Measurements from ENCODE around the gene MYH7.
"Not testable (repeated sequence)": the region's sequence is repeated elsewhere in the genome, so short reads cannot be mapped to it uniquely, and the experiment has no call there.

Gene MYH7

GRCh38 chr14:23406725-23407355, 28.6 kb downstream of the MYH7 start:
- DNase-seq: no peak

- no peak for DNase-seq
These were observed 29.2 kb downstream of the MYH7 start for GRCh38 chr14:23406244-23406643.

DNA sequence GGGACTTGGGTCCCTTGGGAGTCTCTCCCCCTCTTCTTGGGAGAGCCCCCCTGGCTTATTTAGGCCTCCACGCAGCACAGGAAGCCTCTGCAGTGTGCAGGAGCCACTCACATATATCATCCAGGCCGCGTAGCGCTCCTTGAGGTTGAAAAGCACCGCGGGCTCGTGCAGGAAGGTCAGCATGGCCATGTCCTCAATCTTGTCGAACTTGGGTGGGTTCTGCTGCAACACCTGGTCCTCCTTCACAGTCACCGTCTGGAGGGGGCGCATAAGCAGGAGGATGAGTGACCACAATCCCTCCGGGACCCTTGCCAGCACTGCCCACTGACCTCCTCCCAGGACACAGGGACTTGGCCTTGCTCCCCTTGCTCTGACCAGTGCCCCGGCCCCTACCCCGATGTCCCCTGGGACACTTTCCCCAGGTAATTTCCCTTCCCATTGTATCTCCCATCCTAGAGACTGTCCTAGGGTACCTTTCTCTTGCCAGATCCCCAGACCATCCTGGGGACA, 29.9 kb downstream of the MYH7 start:
- DNase-seq: no peak

- DNase-seq: no peak
These were observed 30.4 kb downstream of the MYH7 start for GRCh38 chr14:23405096-23405495.

DNA sequence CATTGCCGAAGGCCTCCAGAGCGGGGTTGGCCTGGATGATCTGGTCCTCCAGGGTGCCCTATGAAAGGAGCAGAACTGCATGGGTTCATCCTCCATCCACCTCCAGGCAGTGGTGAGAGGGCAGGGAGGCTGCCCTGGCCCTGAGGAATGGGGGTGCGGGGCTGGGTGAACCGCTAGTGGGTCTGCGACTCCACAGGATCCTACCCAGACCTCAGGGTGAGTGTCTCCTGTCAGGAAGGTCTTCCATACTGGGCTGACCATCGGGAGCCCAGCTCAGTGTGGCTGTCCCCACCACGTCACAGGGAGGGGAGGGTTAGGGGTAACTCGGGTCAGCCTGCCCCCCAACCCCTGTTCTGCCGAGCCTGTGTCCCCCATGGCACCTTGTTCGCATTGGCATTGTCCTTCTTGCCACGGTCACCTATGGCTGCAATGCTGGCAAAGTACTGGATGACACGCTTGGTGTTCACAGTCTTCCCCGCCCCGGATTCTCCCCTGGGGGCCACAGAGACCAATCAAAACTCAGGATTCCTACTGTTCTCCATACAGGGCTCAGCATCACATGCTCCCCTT, 31.0 kb downstream of the MYH7 start:
- DNase-seq: no peak

- DNase-seq: no peak
These were observed 31.6 kb downstream of the MYH7 start for GRCh38 chr14:23403908-23404307.

DNA sequence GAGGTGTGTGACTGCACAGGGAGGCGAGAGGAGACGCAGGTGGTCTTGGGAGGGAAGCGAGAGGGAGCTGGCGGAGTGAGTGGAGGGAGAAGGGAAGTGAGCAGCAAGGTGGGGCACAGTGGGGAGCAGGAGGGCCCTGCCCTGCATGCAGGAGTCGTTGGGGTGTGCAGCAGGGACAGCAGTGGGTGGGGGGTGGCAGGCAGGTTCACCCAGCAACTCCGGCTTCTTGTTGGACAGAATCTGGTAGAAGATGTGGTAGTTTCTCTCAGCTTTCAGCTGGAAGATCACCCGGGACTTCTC, 32.4 kb downstream of the MYH7 start:
- no peak for DNase-seq

- DNase-seq: no peak
These were observed 32.9 kb downstream of the MYH7 start for GRCh38 chr14:23402296-23403138.

GRCh38 chr14:23401291-23401690, 34.2 kb downstream of the MYH7 start:
- DNase-seq: peak; percentile 29

- peak; percentile 12 for DNase-seq
These were observed 34.8 kb downstream of the MYH7 start for GRCh38 chr14:23400496-23401149.

- DNase-seq: no peak
These were observed 35.9 kb downstream of the MYH7 start for GRCh38 chr14:23399591-23399990.

GRCh38 chr14:23399136-23399535, 36.3 kb downstream of the MYH7 start:
- DNase-seq: no peak

DNA sequence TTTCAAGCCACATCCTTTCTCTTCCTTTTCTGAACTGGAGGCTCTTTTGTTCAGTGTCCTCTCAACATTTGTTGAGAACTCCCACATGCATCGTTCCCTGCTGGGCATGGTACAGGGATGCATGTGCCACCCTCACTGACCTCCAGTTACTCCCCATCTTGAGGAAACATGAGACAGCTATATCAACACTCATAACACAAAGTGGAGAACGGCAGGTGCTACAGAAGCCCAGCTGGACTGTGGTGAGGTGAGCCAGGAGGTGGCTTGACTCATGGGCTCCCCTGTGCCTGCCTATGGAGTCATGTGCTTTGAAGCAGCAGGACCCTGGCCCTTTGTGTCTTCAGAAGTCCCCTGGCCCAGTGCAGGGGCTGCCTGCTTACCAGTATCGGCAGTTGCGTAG, 37.1 kb downstream of the MYH7 start:
- no peak for DNase-seq

GRCh38 chr14:23396781-23397407, 38.6 kb downstream of the MYH7 start:
- no peak for DNase-seq

- DNase-seq: no peak
These were observed 39.3 kb downstream of the MYH7 start for GRCh38 chr14:23396126-23396525.

GRCh38 chr14:23392613-23393012, 42.8 kb downstream of the MYH7 start:
- DNase-seq: no peak

DNA sequence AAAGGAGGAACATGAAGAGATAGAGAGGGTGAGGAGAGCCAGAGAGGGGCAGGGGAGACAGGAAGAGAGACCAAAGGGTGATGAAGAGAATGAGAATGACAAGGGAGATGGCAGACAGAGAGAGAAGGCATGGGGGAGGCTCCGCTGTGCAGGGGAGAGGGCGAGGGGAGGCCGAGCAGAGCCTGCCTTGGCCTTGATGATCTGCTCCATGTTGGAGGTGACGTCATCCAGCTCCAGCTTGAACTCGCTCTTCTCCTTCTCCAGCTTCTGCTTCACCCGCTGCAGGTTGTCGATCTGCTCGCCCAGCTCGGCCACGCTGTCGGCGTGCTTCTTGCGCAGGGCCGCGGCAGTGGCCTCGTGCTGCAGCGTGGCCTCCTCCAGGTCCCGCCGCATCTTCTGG, 45.6 kb downstream of the MYH7 start:
- DNase-seq: not testable (repeated sequence)

DNA sequence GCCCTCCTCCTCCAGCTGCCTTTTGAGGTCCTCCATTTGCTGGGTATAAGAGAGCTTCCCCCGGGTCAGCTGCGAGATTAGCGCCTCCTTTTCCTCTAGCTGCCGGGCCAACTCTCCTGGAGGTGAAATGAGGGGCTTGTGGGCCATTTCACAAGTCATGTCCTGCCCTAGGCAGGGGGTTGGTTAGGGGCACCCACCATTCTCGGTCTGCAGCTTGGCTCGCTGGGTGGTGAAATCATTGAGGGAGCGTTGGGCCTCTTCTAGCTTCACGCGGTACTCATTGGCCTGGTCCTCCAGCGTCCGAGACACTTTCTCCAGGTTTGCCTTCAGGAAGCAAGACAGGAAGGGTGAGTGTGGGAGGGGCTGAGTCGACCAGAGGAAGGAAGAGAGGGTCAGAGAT, 46.1 kb downstream of the MYH7 start:
- no peak for DNase-seq

DNA sequence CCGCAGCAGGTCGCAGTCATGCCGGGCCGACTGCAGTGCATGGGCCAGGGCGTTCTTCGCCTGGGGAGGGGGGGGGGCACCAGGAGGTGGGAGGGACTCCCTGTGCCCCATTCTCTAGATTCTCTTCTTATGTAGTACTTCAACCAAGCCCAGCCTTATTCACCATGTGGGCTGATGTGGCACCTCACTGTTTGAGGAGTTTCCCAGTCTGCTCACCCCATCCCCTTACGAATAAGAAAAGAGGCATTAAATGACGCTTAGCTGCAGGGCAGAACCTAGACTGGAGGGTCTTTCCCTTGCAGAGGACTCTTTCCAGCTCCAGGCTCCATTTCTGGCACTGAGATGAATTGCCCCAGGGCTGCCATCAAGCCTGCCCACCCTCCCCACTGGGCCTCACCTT, 46.5 kb downstream of the MYH7 start:
- DNase-seq: no peak

- DNase-seq: no peak
These were observed 47.3 kb downstream of the MYH7 start for GRCh38 chr14:23387916-23388882.

DNA sequence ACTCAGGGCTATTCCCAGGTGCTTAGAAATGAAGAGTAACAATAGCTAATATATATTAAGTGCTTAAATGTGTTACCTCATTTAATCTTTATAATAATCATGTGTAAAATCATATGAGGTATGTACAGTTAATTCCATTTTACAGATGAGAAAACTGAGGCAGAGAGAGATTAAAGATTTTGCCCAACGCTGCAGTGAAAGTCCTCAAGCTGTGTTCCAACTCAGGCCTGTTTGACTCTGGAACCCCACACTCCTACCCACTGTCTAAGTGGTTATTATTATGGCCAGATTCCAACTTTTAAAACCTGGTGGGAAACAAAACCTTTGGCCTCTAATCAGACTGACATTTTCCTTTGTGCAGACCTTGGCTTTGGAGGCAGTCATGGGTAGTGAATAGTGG, 48.5 kb downstream of the MYH7 start:
- DNase-seq: no peak

DNA sequence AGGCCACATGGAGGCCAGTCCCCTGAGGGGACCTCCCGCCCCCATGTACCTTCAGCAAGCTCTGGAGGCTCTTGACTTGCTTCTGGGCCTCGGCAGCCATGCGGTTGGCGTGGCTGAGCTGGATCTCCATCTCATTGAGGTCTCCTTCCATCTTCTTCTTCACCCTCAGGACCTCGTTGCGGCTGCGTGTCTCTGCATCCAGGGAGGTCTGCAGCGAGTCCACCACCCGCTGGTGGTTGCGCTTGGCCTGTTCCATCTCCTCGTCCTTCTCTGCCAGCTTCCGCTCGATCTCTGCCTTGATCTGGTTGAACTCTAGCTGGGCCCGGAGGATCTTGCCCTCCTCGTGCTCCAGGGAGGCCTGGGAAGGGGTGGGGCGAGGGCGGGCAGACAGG, 49.2 kb downstream of the MYH7 start:
- DNase-seq: not testable (repeated sequence)
